ENCODE results near the gene HFM1. TPM values are rescaled to one million over a fixed set of nuclear protein-coding genes. Genes with fewer than 3 reads are reported as not detected.

HFM1 gene
- total RNA-seq, 2 experiments from 2014 or later: 1.3 to 1.4 TPM

DNA sequence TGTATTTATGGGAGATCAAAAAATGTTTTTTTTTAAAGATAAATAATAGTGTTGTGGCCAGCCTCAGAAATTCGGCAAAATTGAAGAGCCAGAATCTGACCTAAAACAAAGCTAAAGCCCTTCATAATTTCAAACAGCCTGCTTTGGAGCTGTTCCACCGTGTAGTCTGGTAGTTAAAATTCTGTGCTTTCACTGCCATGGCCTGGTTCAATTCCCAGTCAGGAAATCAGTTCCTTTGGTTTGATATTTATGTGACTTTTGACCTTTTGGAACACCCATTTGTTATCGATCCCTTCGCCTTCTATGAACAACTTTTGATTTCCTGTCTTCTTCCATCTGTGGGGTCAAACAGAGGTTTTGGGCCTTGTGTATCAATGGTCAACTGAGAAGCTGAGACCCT is 179.8 kb downstream of the HFM1 start:
- ChIA-PET CTCF (ENCODE audit: unreplicated experiment) (no interaction called here), POLR2A (interaction anchor here (0.9 kb wide), 1 partner anchor 8 kb away, joined by 3 read pairs; no protein-coding TSS in a partner anchor)
- Histone ChIP-seq H3K4me1 (ENCODE audit: insufficient read depth, low read length, poor library complexity, severe bottlenecking) (no peaks in the 10 kb centered on the region), H3K36me3 (ENCODE audit: insufficient read depth, low read length) (no peaks in the 10 kb centered on the region), H4K20me1 (ENCODE audit: insufficient read depth, low read length) (no peaks in the 10 kb centered on the region), H3K9me2 (ENCODE audit: insufficient read depth, low read length) (no peaks in the 10 kb centered on the region), H3K79me2 (ENCODE audit: insufficient read depth, low read depth, low read length) (no peaks in the 10 kb centered on the region), H2AFZ (ENCODE audit: low read length) (no peak overlapping the region), H3K4me2 (ENCODE audit: low read length) (no peak overlapping the region), H3K27ac (ENCODE audit: low read depth, low read length, poor library complexity, severe bottlenecking) (no peak overlapping the region), H3K9me3 (ENCODE audit: low read length) (no peaks in the 10 kb centered on the region), H3K4me3 (ENCODE audit: low read depth, low read length, poor library complexity, severe bottlenecking) (no peak overlapping the region)
- no TSS peak for BruUV-seq (replicated peaks)
- DNase-seq (ENCODE audit: low spot score): no peak
- TF ChIP-seq, protein P1, sequence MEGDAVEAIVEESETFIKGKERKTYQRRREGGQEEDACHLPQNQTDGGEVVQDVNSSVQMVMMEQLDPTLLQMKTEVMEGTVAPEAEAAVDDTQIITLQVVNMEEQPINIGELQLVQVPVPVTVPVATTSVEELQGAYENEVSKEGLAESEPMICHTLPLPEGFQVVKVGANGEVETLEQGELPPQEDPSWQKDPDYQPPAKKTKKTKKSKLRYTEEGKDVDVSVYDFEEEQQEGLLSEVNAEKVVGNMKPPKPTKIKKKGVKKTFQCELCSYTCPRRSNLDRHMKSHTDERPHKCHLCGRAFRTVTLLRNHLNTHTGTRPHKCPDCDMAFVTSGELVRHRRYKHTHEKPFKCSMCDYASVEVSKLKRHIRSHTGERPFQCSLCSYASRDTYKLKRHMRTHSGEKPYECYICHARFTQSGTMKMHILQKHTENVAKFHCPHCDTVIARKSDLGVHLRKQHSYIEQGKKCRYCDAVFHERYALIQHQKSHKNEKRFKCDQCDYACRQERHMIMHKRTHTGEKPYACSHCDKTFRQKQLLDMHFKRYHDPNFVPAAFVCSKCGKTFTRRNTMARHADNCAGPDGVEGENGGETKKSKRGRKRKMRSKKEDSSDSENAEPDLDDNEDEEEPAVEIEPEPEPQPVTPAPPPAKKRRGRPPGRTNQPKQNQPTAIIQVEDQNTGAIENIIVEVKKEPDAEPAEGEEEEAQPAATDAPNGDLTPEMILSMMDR (conservative IDR thresholded peaks at IDR 0.05; ENCODE audit: low read length): no peak
- TF ChIP-seq EZH2phosphoT487 (IDR thresholded peaks at IDR 0.05; ENCODE audit: borderline replicate concordance, low read depth, low read length): no peak
- intact Hi-C loops (cut with micrococcal nuclease; ENCODE audit: unreplicated experiment): no loop called here

GRCh38 chr1:91221017-91221416 is 183.6 kb downstream of the HFM1 start:
- Histone ChIP-seq H3K4me1 (ENCODE audit: insufficient read depth, low read length, poor library complexity, severe bottlenecking) (no peaks in the 10 kb centered on the region), H3K4me3 (ENCODE audit: low read depth, low read length, poor library complexity, severe bottlenecking) (no peak overlapping the region), H2AFZ (ENCODE audit: low read length) (no peak overlapping the region), H3K9me2 (ENCODE audit: insufficient read depth, low read length) (no peaks in the 10 kb centered on the region), H3K4me2 (ENCODE audit: low read length) (no peak overlapping the region), H3K79me2 (ENCODE audit: insufficient read depth, low read depth, low read length) (no peaks in the 10 kb centered on the region), H3K27ac (ENCODE audit: low read depth, low read length, poor library complexity, severe bottlenecking) (no peak overlapping the region), H3K9me3 (ENCODE audit: low read length) (no peaks in the 10 kb centered on the region), H4K20me1 (ENCODE audit: insufficient read depth, low read length) (no peaks in the 10 kb centered on the region), H3K36me3 (ENCODE audit: insufficient read depth, low read length) (no peaks in the 10 kb centered on the region)
- no peak for TF ChIP-seq EZH2phosphoT487 (IDR thresholded peaks at IDR 0.05; ENCODE audit: borderline replicate concordance, low read depth, low read length)
- TF ChIP-seq, protein P1 (conservative IDR thresholded peaks at IDR 0.05; ENCODE audit: low read length): no peak
- ChIA-PET POLR2A (interaction anchor here (0.6 kb wide), 2 partner anchors 36 to 50 kb away, joined by 3 read pairs; no protein-coding TSS in a partner anchor), CTCF (ENCODE audit: unreplicated experiment) (no interaction called here)
- no TSS peak for BruUV-seq (replicated peaks)
- intact Hi-C loops (cut with micrococcal nuclease; ENCODE audit: unreplicated experiment): no loop called here
- DNase-seq (ENCODE audit: low spot score): no peak

DNA sequence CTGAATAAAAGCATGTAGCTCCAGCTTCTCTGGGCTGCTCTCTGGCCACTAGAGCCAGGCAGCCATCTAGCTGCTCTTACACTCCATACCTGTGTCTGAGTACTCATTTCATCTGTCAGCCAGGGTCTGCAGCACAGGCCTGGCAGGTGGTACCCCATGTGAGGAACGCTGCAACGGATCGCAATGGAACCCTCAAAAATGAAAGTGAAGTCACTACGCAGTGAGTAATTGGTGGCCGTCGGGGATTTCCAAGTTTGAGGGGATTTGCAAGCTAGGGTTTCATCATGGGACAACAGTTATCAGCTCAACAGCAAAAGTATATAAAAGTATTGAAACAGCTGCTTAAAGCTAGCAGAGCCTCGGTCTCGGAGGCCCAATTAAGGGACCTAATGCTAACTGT is 186.7 kb downstream of the HFM1 start:
- intact Hi-C loops (cut with micrococcal nuclease; ENCODE audit: unreplicated experiment): no loop called here
- Histone ChIP-seq H4K20me1 (ENCODE audit: insufficient read depth, low read length) (no peaks in the 10 kb centered on the region), H3K4me2 (ENCODE audit: low read length) (no peak overlapping the region), H3K27ac (ENCODE audit: low read depth, low read length, poor library complexity, severe bottlenecking) (no peak overlapping the region), H3K4me1 (ENCODE audit: insufficient read depth, low read length, poor library complexity, severe bottlenecking) (no peaks in the 10 kb centered on the region), H3K79me2 (ENCODE audit: insufficient read depth, low read depth, low read length) (no peaks in the 10 kb centered on the region), H3K4me3 (ENCODE audit: low read depth, low read length, poor library complexity, severe bottlenecking) (no peak overlapping the region), H3K36me3 (ENCODE audit: insufficient read depth, low read length) (no peaks in the 10 kb centered on the region), H3K9me3 (ENCODE audit: low read length) (no peaks in the 10 kb centered on the region), H3K9me2 (ENCODE audit: insufficient read depth, low read length) (no peaks in the 10 kb centered on the region), H2AFZ (ENCODE audit: low read length) (no peak overlapping the region)
- no TSS peak for BruUV-seq (replicated peaks)
- ChIA-PET POLR2A (interaction anchor here (1.2 kb wide), 1 partner anchor 62 kb away, joined by 3 read pairs; no protein-coding TSS in a partner anchor), CTCF (ENCODE audit: unreplicated experiment) (no interaction called here)
- no peak for DNase-seq (ENCODE audit: low spot score)
- TF ChIP-seq, protein P1 (conservative IDR thresholded peaks at IDR 0.05; ENCODE audit: low read length): no peak
- TF ChIP-seq EZH2phosphoT487 (IDR thresholded peaks at IDR 0.05; ENCODE audit: borderline replicate concordance, low read depth, low read length): no peak

Small RNAs within 50 kb of the gene (small RNA-seq; reads per million reads assigned to genes)
- gene RF00019: not detected

Other genes with a start within 250 kb of the HFM1 start
- 28.6 and 35.8 TPM in 2 replicates for gene CDC7, start 96.0 kb upstream of the HFM1 start, total RNA-seq (2014; rRNA removed; shearing (Covaris generic))
- 54.5 and 66.3 TPM in 2 replicates for gene CDC7, start 96.0 kb upstream of the HFM1 start, total RNA-seq (2022)

Data from OCI-LY7 (cell line).